Measurements from ENCODE around the gene CENPM.

DNA sequence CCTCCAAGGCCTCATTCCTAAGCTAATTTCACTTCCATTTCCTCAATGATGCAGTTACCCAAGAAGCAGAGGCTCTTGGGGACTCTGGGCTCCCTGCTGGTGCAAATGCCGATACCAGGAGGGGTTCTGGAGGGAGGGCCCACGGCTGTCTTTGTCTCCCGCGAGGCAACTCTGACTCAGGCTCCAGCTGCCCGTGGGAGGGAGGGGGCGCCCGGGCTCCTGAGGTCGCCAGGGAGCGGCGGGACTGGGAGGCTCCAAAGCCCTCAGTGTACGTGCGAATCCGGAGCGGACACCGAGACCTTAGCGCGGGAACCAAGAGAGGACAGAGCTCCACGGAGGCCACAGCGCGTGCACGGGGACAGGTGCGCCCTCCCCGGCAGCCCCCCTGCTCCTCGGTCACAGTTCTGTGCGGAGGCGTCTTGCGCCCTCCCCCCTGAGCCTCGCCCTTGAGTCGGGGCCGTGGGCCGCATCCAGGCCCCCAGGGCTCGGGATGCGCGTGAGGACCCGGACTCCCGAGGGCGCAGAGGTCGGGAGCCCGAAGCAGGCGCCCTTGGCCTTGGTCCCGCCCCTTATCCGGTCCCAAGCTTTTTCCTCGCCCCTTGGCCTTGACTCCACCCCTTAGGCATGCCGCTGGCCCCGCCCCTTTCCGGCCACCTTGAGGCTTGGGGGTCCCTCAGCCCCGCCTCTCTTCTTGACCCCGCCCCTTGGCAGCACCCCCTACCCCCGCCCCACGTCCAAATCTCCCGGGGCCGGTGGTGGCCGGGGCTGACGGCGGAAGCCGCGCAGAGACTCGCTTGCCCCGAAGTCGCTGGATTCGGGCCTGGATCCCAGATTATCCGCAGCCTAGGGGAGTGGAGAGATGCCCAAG is 27.4 kb downstream of the CENPM start:
- TF ChIP-seq, protein P1, sequence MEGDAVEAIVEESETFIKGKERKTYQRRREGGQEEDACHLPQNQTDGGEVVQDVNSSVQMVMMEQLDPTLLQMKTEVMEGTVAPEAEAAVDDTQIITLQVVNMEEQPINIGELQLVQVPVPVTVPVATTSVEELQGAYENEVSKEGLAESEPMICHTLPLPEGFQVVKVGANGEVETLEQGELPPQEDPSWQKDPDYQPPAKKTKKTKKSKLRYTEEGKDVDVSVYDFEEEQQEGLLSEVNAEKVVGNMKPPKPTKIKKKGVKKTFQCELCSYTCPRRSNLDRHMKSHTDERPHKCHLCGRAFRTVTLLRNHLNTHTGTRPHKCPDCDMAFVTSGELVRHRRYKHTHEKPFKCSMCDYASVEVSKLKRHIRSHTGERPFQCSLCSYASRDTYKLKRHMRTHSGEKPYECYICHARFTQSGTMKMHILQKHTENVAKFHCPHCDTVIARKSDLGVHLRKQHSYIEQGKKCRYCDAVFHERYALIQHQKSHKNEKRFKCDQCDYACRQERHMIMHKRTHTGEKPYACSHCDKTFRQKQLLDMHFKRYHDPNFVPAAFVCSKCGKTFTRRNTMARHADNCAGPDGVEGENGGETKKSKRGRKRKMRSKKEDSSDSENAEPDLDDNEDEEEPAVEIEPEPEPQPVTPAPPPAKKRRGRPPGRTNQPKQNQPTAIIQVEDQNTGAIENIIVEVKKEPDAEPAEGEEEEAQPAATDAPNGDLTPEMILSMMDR (IDR thresholded peaks at IDR 0.05; ENCODE audit: low read depth, low read length, missing input control): no peak
- TF ChIP-seq EGR1 (IDR thresholded peaks at IDR 0.05; ENCODE audit: low read depth in 2 of 2) (no peak), JUND (IDR thresholded peaks at IDR 0.05) (no peak), TAF1 (conservative IDR thresholded peaks at IDR 0.05) (no peak)
- TF ChIP-seq, protein P2, sequence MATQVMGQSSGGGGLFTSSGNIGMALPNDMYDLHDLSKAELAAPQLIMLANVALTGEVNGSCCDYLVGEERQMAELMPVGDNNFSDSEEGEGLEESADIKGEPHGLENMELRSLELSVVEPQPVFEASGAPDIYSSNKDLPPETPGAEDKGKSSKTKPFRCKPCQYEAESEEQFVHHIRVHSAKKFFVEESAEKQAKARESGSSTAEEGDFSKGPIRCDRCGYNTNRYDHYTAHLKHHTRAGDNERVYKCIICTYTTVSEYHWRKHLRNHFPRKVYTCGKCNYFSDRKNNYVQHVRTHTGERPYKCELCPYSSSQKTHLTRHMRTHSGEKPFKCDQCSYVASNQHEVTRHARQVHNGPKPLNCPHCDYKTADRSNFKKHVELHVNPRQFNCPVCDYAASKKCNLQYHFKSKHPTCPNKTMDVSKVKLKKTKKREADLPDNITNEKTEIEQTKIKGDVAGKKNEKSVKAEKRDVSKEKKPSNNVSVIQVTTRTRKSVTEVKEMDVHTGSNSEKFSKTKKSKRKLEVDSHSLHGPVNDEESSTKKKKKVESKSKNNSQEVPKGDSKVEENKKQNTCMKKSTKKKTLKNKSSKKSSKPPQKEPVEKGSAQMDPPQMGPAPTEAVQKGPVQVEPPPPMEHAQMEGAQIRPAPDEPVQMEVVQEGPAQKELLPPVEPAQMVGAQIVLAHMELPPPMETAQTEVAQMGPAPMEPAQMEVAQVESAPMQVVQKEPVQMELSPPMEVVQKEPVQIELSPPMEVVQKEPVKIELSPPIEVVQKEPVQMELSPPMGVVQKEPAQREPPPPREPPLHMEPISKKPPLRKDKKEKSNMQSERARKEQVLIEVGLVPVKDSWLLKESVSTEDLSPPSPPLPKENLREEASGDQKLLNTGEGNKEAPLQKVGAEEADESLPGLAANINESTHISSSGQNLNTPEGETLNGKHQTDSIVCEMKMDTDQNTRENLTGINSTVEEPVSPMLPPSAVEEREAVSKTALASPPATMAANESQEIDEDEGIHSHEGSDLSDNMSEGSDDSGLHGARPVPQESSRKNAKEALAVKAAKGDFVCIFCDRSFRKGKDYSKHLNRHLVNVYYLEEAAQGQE (IDR thresholded peaks at IDR 0.05): no peak
